Measurements from ENCODE around the gene NEB.
"Not testable (repeated sequence)": the region's sequence is repeated elsewhere in the genome, so short reads cannot be mapped to it uniquely, and the experiment has no call there.

The NEB gene

DNA sequence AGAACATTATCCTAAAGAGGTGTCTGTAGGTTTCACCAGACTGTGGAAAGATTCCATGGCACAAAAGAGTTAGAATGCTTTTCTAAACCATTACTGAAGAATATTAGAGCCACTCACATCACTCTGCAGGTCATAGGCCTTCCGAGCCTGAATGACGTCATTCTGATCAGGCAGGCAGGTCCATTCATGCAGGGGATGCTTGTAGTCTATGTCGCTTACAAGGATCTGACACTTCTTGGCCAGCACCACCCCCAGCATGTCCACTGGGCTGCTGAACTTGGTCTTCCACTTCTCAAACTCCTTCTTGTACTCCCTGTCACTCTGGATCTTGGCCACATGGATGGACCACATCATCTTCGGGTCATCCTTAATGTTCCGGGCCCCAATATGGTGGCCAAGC, 120.1 kb downstream of the NEB start:
- DNase-seq (ENCODE audit: low spot score) = no peak

DNA sequence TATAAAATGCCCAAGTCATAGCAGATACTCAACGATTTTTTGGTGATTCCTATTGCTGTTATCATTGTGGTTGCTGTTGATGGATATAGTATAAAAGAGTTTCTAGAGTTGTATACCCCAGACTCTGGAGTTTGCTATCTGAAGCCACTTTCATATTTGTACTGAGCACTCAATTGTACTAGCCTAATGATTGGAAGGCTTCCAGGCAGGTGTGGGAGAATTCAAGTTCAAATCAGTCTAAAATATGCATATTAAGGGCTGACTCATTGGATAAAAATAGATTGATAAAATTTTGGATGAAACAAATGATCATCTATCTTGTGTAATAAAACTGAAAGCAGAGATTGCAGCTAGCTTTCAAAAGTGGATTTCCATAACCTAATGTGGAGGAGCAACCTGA, 122.9 kb downstream of the NEB start:
- DNase-seq (ENCODE audit: low spot score) = no peak

DNA sequence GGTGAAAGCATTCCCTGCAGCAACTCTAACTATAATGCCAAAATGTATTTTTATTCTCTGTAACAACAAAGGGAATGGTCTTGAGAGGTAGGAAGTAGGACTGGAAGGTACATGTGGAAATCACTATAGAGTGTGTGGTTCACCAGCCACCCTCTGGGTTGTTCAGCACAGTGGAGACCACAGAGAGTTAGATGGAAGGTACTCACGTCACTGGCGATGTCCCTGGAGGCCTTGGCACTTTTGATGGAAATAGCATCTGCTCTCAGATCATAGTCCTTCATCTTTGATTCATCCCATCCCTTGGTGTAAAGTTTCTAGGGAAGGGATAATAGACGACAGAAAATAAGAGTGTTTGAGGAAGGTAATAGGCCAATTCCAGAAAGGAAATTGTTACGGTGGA, 124.0 kb downstream of the NEB start:
- no peak for DNase-seq (ENCODE audit: low spot score)

DNA sequence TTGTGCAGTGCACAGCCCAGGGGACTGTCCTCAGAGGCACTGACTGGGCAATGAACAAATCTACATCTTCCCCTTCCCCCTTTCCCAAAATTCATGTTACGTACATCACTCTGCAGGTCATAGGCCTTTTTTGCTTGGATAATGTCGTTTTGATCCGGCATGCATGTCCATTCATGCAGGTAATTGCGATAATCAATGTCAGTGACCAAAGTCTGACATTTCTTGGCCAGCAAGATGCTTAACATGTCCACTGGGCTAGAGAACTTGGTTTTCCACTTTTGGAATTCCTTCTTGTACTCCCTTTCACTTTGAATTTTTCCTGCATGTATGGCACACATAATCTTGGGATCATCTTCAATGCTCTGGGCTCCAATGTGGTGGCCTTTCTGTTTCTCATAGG, 124.6 kb downstream of the NEB start:
- DNase-seq (ENCODE audit: low spot score) = no peak

DNA sequence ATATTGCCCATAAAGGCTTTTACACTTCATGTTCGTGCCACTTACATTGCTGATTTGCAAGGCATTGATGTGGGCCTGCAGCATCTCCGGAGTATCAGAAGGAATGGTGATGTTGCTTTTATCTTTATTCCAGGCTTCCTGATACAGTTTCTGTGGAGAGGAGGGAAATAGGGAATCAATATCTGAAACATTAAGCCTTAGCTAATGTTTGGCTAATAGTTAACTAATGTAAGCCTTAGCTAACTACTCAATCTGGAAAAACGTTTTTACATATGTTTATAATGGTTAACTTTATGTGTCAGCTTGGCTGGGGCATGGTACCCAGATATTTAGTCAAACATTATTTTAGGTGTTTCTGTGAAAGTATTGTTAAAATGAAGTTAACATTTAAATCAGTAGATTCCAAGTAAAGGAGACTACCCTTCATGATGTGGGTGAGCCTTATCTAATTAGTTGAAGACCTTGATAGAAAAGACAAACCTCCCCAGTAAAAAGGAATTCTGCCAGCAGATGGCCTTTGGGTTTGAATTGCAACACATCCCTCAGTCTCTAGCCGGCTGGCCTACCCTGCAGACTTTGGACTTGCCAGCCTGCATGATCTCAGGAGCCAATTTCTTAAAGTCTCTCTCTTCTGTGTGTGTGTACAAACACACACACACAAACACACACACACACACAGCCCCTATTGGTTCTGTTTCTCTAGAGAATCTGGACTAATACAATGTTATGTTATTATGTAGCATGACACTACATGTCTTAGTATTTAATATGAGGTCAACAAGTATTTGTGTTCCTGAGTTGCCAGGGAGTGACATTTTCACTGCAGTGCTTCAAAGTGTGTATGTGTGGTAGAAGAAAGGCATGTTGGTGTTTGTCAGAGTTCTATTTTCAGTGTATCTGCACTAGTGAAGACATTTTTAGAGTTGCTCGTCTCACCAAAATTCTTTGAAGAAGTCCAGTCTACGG, 126.5 kb downstream of the NEB start:
- not testable (repeated sequence) for DNase-seq (ENCODE audit: low spot score)

DNA sequence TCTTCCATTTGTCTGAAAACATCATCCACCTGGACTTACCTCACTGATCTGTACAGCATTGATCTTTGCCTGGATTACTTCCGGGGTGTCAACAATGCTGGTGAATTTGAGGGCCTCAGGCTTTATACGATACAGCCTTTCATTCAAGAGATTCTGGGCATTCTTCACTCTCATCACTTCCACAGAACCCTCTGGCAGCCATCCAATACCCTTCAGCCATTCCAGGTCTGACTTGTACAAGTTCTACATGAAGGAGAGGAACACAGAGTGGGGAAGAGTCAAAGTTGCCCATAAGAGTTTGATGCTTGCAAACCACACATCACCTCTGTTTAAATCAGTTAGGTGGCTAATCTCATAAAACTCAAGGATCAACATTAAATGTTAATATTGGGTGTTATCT, 130.7 kb downstream of the NEB start:
- not testable (repeated sequence) for DNase-seq (ENCODE audit: low spot score)

DNA sequence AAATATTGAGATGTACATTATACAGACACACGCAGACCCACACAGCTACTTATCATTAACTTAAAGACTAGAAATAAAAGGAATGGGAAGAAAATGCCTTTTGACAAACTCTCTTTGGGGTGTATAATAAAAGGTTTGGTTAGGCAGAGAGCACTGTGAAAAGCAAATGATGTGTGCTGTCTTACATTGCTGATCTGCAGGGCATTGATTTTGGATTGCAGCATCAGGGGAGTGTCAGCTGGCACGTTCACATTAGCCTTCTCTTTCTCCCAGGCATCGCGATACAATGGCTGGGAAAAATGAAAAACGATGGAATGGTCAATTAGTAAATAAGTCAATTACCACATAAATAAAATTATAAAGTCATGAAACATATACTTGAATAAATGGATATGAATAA, 131.9 kb downstream of the NEB start:
- DNase-seq (ENCODE audit: low spot score) = not testable (repeated sequence)

DNA sequence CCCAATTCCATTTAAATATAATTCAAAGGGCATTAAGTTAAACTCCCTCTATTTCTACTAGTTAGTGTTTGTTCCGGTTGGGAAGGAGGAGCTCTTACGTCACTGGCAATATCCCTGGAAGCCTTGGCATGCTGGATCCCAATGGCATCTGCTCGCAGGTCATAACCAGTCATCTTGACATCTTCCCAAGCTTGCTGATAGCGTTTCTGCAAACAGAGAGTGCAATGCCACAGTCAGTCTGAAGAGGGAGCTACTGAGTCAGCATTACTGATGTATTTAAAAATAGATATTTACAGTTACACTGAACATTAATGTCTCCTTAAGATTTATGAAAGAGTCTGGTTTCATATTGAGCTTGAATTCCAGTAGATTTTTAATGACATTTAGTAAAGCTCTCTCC, 132.5 kb downstream of the NEB start:
- not testable (repeated sequence) for DNase-seq (ENCODE audit: low spot score)

DNA sequence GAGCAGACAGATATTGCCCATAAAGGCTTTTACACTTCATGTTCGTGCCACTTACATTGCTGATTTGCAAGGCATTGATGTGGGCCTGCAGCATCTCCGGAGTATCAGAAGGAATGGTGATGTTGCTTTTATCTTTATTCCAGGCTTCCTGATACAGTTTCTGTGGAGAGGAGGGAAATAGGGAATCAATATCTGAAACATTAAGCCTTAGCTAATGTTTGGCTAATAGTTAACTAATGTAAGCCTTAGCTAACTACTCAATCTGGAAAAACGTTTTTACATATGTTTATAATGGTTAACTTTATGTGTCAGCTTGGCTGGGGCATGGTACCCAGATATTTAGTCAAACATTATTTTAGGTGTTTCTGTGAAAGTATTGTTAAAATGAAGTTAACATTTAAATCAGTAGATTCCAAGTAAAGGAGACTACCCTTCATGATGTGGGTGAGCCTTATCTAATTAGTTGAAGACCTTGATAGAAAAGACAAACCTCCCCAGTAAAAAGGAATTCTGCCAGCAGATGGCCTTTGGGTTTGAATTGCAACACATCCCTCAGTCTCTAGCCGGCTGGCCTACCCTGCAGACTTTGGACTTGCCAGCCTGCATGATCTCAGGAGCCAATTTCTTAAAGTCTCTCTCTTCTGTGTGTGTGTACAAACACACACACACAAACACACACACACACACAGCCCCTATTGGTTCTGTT, 137.2 kb downstream of the NEB start:
- DNase-seq (ENCODE audit: low spot score) = not testable (repeated sequence)

DNA sequence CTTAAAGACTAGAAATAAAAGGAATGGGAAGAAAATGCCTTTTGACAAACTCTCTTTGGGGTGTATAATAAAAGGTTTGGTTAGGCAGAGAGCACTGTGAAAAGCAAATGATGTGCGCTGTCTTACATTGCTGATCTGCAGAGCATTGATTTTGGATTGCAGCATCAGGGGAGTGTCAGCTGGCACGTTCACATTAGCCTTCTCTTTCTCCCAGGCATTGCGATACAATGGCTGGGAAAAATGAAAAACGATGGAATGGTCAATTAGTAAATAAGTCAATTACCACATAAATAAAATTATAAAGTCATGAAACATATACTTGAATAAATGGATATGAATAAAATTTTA, 142.4 kb downstream of the NEB start:
- not testable (repeated sequence) for DNase-seq (ENCODE audit: low spot score)

DNA sequence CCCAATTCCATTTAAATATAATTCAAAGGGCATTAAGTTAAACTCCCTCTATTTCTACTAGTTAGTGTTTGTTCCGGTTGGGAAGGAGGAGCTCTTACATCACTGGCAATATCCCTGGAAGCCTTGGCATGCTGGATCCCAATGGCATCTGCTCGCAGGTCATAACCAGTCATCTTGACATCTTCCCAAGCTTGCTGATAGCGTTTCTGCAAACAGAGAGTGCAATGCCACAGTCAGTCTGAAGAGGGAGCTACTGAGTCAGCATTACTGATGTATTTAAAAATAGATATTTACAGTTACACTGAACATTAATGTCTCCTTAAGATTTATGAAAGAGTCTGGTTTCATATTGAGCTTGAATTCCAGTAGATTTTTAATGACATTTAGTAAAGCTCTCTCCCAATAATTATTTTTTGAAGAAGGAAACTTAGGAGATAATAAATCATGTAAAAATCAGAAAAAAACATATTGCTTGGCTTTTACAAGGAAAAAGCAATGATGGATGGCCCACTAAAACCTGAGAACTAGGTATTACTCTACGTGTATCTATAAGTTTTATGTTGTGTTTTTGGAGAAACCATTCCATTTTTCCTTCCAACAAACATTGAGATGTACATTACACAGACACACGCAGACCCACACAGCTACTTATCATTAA, 142.9 kb downstream of the NEB start:
- DNase-seq (ENCODE audit: low spot score) = not testable (repeated sequence)

DNA sequence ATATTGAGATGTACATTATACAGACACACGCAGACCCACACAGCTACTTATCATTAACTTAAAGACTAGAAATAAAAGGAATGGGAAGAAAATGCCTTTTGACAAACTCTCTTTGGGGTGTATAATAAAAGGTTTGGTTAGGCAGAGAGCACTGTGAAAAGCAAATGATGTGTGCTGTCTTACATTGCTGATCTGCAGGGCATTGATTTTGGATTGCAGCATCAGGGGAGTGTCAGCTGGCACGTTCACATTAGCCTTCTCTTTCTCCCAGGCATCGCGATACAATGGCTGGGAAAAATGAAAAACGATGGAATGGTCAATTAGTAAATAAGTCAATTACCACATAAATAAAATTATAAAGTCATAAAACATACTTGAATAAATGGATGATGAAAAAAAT, 153.0 kb downstream of the NEB start:
- DNase-seq (ENCODE audit: low spot score) = not testable (repeated sequence)

DNA sequence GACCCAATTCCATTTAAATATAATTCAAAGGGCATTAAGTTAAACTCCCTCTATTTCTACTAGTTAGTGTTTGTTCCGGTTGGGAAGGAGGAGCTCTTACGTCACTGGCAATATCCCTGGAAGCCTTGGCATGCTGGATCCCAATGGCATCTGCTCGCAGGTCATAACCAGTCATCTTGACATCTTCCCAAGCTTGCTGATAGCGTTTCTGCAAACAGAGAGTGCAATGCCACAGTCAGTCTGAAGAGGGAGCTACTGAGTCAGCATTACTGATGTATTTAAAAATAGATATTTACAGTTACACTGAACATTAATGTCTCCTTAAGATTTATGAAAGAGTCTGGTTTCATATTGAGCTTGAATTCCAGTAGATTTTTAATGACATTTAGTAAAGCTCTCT, 153.6 kb downstream of the NEB start:
- not testable (repeated sequence) for DNase-seq (ENCODE audit: low spot score)

DNA sequence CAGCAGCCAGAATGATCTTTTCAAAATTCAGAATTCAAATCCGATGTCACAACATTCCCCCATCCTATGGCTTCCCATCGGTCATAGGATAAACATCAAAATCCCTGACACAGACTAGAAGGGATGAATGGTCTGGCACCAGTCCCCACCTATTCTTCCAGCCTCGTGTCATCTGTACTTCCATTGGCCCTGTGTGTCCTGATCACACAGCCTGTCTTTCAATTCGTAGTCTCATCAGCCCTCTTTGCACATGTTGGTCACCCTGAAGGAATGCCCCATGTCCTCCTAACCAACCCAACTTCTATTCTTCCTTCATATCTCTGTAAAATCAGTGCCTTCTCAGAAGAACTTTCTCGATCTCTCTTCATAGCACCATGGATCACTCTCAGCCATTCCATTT, 157.2 kb downstream of the NEB start:
- no peak for DNase-seq (ENCODE audit: low spot score)

DNA sequence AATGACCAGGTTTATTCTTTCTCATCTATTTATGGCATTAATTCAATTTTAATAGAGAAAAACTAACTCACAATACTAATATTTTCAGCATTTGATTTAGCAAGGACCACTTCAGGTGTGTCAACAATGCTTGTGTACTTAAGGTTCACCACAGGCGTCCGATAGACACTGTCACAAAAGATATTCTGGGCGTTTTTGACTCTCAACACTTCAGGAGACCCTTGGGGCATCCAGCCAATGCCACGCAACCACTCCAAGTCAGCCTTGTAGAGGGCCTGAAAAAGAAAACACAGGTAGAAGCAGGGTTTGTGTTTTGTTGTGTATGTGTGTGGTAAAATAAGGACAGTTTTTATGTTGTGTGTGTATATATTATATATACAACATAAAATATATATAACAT, 158.2 kb downstream of the NEB start:
- DNase-seq (ENCODE audit: low spot score) = no peak

DNA sequence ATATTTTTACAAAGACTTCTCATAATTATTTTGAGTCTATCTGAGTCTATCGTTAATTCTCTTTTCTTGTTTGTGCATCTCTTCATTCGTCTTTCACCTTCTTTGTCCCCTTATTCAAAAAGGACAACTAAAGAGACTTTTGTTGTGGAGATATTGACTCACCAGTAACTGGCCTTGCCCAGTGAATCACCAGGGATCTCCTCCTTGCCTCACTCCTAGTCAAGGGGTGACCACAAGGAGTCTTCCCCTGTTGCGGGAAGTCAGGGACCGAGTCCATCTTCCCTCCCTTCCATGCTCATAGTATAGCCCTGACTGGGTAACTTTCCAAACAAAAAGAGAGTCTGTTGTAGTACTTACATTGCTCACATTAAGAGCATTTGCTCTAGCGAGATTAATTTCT, 158.9 kb downstream of the NEB start:
- no peak for DNase-seq (ENCODE audit: low spot score)

DNA sequence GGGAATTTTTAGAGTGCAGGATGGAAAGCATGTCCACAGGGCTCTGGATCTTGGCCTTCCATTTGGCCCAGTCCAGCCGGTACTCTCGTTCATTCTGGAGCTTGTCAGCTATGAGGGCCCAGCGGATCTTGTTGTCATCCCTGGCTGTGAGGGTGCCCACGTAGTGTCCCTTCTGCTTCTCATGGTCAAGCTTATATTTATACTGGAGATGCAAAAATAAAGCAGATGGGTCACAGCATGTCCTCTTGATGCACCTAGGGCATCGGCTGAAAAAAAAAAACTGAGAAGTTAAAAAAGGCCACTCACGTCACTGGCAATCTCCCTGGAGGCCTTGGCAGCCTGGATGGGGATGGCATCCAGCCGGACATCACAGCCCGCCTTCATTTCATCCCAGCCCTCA, 164.1 kb downstream of the NEB start:
- no peak for DNase-seq (ENCODE audit: low spot score)

DNA sequence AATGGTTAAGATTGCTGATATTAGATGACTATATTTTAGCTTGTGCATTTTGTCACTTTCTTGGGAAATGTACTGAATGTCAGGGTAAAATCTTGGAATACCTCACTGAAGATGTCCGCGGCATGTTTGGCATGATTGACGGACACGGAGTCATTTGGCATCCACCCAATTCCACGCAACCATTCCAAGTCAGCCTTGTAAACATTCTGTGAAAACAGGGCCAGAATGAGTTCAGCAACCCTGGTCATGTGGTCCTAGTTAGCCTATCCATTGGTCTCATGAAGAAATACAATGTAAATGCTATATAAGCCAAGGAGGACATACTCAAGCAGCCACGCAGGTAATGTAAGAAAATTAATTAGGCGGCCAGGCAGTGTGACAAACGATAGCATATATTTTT, 165.1 kb downstream of the NEB start:
- no peak for DNase-seq (ENCODE audit: low spot score)

DNA sequence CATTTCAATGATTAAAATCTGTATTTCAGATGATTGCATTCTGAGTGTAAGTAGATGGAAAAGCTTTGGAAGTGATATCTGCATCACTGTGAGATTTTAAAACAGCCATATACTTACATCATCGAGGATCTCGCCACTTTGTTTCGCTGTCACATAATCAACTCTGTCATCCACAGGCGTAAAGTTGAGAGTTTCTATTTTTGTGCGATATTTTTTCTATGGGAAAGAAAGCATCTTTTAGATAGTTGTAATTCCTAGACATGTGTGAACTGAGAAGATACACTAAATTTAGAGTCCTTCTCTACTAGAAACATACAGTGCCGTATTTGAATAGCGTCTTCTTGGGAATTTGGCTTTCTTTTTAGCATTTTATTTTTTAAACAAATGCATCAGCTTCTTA, 165.8 kb downstream of the NEB start:
- no peak for DNase-seq (ENCODE audit: low spot score)

DNA sequence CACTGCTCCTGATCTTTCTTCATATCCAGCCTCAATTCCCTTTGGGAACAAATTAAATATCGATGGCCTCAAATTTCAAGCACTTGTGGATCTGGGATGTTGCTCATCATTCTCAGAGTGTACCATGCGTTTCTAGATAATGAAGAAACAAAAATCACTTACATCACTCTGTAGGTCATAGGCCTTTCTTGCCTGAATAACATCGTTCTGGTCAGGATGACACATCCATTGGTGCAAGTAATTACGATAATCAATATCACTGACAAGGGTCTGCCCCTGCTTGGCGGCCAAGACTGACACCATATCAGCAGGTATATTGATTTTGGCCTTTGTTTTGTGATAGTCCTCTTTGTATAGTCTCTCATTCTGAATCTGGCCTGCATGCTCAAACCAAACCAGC, 167.3 kb downstream of the NEB start:
- no peak for DNase-seq (ENCODE audit: low spot score)

DNA sequence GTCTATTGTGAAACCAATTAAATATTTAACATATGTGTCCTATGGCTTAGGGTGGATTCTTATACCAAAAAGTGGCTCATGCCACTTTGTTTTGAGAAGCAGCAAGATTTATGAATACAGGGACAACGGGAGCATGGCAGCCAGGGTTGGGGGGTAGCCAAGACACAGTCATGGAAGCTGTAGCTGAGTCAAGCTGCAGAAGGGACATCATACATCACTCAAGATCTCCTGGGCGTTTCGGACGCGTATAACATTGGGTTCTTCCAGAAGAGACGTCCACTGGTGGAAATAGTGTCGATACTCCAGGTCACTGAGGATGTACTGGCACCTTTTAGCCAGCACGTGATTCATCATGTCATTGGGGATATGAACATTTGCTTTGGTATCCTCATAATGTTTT, 171.9 kb downstream of the NEB start:
- no peak for DNase-seq (ENCODE audit: low spot score)

DNA sequence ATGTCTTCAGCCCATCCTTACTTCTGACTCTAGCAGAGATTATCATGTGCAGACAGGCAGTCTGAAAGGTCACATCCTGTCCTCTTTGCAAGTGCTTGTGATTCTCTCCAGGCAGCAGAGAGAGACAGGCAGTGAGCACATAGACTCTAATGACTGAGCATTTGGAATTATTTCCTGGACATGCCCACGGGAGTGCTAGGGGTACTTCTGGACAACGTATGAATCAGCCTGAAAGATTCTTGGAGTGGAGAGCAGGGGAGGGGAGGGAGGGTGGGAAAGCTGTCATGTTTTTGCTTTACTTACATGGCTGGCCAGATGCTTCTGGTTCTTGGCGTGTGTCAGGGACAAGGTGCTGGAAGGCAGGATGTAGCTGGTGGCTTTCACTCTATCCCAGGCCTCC, 174.0 kb downstream of the NEB start:
- no peak for DNase-seq (ENCODE audit: low spot score)

DNA sequence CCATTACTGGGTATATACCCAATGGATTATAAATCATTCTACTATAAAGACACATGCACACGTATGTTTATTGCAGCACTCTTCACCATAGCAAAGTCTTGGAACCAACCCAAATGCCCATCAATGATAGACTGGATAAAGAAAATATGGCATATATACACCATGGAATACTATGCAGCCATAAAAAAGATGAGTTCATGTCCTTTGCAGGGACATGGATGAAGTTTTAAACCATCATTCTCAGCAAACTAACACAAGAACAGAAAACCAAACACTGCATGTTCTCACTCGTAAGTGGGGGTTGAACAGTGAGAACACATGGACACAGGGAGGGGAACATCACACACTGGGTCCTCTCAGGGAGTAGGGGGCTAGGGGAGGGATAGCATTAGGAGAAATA, 174.8 kb downstream of the NEB start:
- not testable (repeated sequence) for DNase-seq (ENCODE audit: low spot score)
